ENCODE data around the gene GAR1.

DNA sequence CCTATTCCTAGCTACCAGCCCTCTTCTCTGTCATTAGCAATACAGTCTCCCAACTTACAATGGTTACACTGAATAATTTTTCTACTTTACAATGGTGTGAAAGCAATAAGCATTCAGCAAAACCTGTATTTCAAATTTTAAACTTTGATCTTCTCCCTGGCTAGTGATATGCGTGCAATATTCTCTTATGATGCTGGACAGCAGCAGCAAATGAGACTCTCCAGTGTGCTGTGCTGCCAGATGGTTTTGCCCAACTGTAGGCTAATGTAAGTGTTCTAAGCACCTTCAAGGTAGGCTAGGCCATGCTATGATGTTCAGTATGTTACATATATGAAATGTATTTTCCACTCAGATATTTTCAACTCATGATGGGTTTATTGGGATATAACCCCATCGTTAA, 5.9 kb upstream of the GAR1 start:
- TF ChIP-seq, protein P1, sequence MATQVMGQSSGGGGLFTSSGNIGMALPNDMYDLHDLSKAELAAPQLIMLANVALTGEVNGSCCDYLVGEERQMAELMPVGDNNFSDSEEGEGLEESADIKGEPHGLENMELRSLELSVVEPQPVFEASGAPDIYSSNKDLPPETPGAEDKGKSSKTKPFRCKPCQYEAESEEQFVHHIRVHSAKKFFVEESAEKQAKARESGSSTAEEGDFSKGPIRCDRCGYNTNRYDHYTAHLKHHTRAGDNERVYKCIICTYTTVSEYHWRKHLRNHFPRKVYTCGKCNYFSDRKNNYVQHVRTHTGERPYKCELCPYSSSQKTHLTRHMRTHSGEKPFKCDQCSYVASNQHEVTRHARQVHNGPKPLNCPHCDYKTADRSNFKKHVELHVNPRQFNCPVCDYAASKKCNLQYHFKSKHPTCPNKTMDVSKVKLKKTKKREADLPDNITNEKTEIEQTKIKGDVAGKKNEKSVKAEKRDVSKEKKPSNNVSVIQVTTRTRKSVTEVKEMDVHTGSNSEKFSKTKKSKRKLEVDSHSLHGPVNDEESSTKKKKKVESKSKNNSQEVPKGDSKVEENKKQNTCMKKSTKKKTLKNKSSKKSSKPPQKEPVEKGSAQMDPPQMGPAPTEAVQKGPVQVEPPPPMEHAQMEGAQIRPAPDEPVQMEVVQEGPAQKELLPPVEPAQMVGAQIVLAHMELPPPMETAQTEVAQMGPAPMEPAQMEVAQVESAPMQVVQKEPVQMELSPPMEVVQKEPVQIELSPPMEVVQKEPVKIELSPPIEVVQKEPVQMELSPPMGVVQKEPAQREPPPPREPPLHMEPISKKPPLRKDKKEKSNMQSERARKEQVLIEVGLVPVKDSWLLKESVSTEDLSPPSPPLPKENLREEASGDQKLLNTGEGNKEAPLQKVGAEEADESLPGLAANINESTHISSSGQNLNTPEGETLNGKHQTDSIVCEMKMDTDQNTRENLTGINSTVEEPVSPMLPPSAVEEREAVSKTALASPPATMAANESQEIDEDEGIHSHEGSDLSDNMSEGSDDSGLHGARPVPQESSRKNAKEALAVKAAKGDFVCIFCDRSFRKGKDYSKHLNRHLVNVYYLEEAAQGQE (IDR thresholded peaks at IDR 0.05; ENCODE audit: borderline replicate concordance), result peak; percentile 70
- TF ChIP-seq, protein P1 (CRISPR knock-in tag; IDR thresholded peaks at IDR 0.05; ENCODE audit: low read depth), result no peak
- TF ChIP-seq KDM4B (IDR thresholded peaks at IDR 0.05; ENCODE audit: borderline replicate concordance in 2 of 2, low read depth in 1 of 2) (no peak), YY1 (IDR thresholded peaks at IDR 0.05; ENCODE audit: borderline replicate concordance in 1 of 3, control insufficient read depth in 1 of 3, extremely low read depth in 1 of 3, insufficient read depth in 3 of 3, insufficient read length in 1 of 3, insufficient replicate concordance in 2 of 3, low read depth in 1 of 3, low read length in 2 of 3) (no peak), ZNF436 (CRISPR knock-in tag; IDR thresholded peaks at IDR 0.05) (no peak), RAD21 (CRISPR knock-in tag; conservative IDR thresholded peaks at IDR 0.05 in 1 of 2, IDR thresholded peaks at IDR 0.05 in 1 of 2) (no peak)
- TF ChIP-seq, protein P2, sequence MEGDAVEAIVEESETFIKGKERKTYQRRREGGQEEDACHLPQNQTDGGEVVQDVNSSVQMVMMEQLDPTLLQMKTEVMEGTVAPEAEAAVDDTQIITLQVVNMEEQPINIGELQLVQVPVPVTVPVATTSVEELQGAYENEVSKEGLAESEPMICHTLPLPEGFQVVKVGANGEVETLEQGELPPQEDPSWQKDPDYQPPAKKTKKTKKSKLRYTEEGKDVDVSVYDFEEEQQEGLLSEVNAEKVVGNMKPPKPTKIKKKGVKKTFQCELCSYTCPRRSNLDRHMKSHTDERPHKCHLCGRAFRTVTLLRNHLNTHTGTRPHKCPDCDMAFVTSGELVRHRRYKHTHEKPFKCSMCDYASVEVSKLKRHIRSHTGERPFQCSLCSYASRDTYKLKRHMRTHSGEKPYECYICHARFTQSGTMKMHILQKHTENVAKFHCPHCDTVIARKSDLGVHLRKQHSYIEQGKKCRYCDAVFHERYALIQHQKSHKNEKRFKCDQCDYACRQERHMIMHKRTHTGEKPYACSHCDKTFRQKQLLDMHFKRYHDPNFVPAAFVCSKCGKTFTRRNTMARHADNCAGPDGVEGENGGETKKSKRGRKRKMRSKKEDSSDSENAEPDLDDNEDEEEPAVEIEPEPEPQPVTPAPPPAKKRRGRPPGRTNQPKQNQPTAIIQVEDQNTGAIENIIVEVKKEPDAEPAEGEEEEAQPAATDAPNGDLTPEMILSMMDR (IDR thresholded peaks at IDR 0.05 in 2 of 3, conservative IDR thresholded peaks at IDR 0.05 in 1 of 3; ENCODE audit: insufficient read depth in 2 of 3, low read depth in 1 of 3, low read length in 3 of 3), result no peak

Measured in K562 (cell line).